BJ (cell line): Measurements from ENCODE around the gene SDK1. TPM values are rescaled to one million over a fixed set of nuclear protein-coding genes. Genes with fewer than 3 reads are reported as not detected.

ENCODE experiments used
- CTCF ChIA-PET: fragments of 350-600 bp; formaldehyde crosslinking; extraction: SDS; loops from one replicate; lab custom pipeline; 2021; ENCODE audit warnings: antibody characterized with exemption, inconsistent platforms; lab: Yijun Ruan, JAX
- POLR2A ChIA-PET: fragments of 300-600 bp; sonication (Branson Sonifier 250); formaldehyde crosslinking; extraction: SDS; loops from one replicate; lab custom pipeline; 2021; ENCODE audit warnings: antibody characterized with exemption; lab: Charles Lee
- DNase-seq: peaks from one replicate; pipeline ENCODE4 v3.0.0-alpha.2; 2011; ENCODE audit warnings: low read depth
- H3K27me3 ChIP-seq: 2 replicates; pipeline ENCODE4 v1.6.0; 2011; ENCODE audit warnings: low read length; ENCODE audit not compliant: control insufficient read depth, insufficient read depth
- H3K36me3 ChIP-seq: 2 replicates; pipeline ENCODE4 v1.5.1; 2011; ENCODE audit warnings: low read length; ENCODE audit not compliant: control insufficient read depth, insufficient read depth
- H3K4me3 ChIP-seq: 2 replicates; pipeline ENCODE4 v1.5.1; 2011; ENCODE audit warnings: low read depth, mild to moderate bottlenecking, control low read depth, low read length
- CTCF ChIP-seq: IDR thresholded peaks from 2 replicates; pipeline ENCODE4 v1.5.1; 2011; ENCODE audit warnings: low read depth, mild to moderate bottlenecking, control low read depth, inconsistent platforms, low read length, moderate library complexity; ENCODE audit not compliant: insufficient read depth
- polyA plus RNA-seq: library from polyadenylated mRNA; depleted of rRNA; stranded (reverse); fragments of >200 nt; gene quantifications from 2 replicates; pipeline ENCODE4 v1.2.3, GENCODE V29; 2011

Gene SDK1
- polyA plus RNA-seq, 1 experiment = 0.01 TPM

- DNase-seq = no peak
- Histone ChIP-seq H3K4me3 (no peak overlapping the region), H3K27me3 (no peaks in the 10 kb centered on the region), H3K36me3 (no peaks in the 10 kb centered on the region)
- POLR2A ChIA-PET = no interaction called here
- CTCF ChIA-PET = no interaction called here
- TF ChIP-seq CTCF = no peak
Measured at GRCh38 chr7:4288791-4289394, 987.8 kb downstream of the SDK1 start.

- no peak overlapping the region for H3K4me3 ChIP-seq
- no peaks in the 10 kb centered on the region for H3K27me3 ChIP-seq
- ChIA-PET POLR2A (no interaction called here), CTCF (no interaction called here)
- H3K36me3 ChIP-seq = no peaks in the 10 kb centered on the region
- no peak for TF ChIP-seq CTCF
- no peak for DNase-seq
Measured at GRCh38 chr7:4297165-4297917, 996.3 kb downstream of the SDK1 start.

GRCh38 chr7:4297918-4298219 lies 996.8 kb downstream of the SDK1 start:
- TF ChIP-seq CTCF = no peak
- no peaks in the 10 kb centered on the region for H3K27me3 ChIP-seq
- ChIA-PET CTCF (no interaction called here), POLR2A (no interaction called here)
- no peaks in the 10 kb centered on the region for H3K36me3 ChIP-seq
- no peak for DNase-seq
- H3K4me3 ChIP-seq = no peak overlapping the region

- no peak for DNase-seq
- no peak for TF ChIP-seq CTCF
- no peaks in the 10 kb centered on the region for H3K36me3 ChIP-seq
- ChIA-PET CTCF (no interaction called here), POLR2A (no interaction called here)
- H3K4me3 ChIP-seq = no peak overlapping the region
- no peaks in the 10 kb centered on the region for H3K27me3 ChIP-seq
Measured at GRCh38 chr7:4299431-4299830, 998.4 kb downstream of the SDK1 start.

GRCh38 chr7:4302203-4302905 lies 1001.3 kb downstream of the SDK1 start:
- no peak for DNase-seq
- Histone ChIP-seq H3K4me3 (no peak overlapping the region), H3K36me3 (no peaks in the 10 kb centered on the region), H3K27me3 (no peaks in the 10 kb centered on the region)
- TF ChIP-seq CTCF = no peak
- ChIA-PET POLR2A (no interaction called here), CTCF (interaction anchor here (0.6 kb wide), 1 partner anchor 38 kb away, joined by 5 read pairs; no protein-coding TSS in a partner anchor)
